HepG2 (cell line): ENCODE results near the gene RAB15. TPM values are rescaled to one million over a fixed set of nuclear protein-coding genes. Genes with fewer than 3 reads are reported as not detected.

Source experiments
- ATAC-seq: fragments of 200-7000 bp; cut with Tn5 transposase; 3 replicates; pipeline ENCODE4 v1.9.1; 2020; ENCODE audit warnings: mild to moderate bottlenecking, moderate library complexity
- BruUV-seq: library from RNA; stranded (reverse); fragments of 400-500 nt; replicated peaks from 2 replicates; lab custom pipeline; 2021; lab: Mats Ljungman, UMichigan
- CTCF ChIA-PET: fragments of 300-600 bp; formaldehyde crosslinking; extraction: SDS; loops from one replicate; lab custom pipeline; 2021; ENCODE audit warnings: low total read pairs, inconsistent platforms, low intra/inter-chr PET ratio; lab: Yijun Ruan, JAX
- POLR2A ChIA-PET: fragments of 350-600 bp; sonication (Branson Sonifier 250); formaldehyde crosslinking; loops from one replicate; lab custom pipeline; 2020; ENCODE audit warnings: antibody characterized with exemption, inconsistent platforms; lab: Yijun Ruan, JAX
- DNase-seq: peaks from one replicate; pipeline ENCODE4 v3.0.0-alpha.2; 2015; ENCODE audit warnings: low spot score
- FAIRE-seq: peaks from 3 replicates; lab custom pipeline; 2011; peaks lifted over from hg19 to GRCh38; lab: Jason Lieb, UNC
- H2AFZ ChIP-seq: one replicate; pipeline ENCODE4 v1.6.1; 2011; ENCODE audit warnings: low read length, inconsistent platforms
- H3K27ac ChIP-seq: fragments of 300-600 bp; 3 replicates; pipeline ENCODE4 v1.8.0; 2011; ENCODE audit warnings: mixed run types, mild to moderate bottlenecking, mixed read lengths, low read length, inconsistent platforms; ENCODE audit not compliant: insufficient read depth; ENCODE audit errors: extremely low read length
- H3K27me3 ChIP-seq, 2 experiments: fragments of 200-600 bp in 1 of 2; 2 replicates in 1 of 2; 3 replicates in 1 of 2; pipeline versions ENCODE4 v1.6.0 to v1.8.0; 2011; ENCODE audit warnings: low read length in 2 of 2, mild to moderate bottlenecking in 2 of 2, moderate library complexity in 2 of 2, inconsistent platforms in 1 of 2; ENCODE audit not compliant: insufficient read depth in 2 of 2, control insufficient read depth in 1 of 2
- H3K36me3 ChIP-seq, 2 experiments: fragments of 200-600 bp in 1 of 2; replicated peaks in 1 of 2; 2 replicates in 1 of 2; 3 replicates in 1 of 2; pipeline versions ENCODE4 v1.5.1 to v1.8.0; 2011; ENCODE audit warnings: low read length in 2 of 2, inconsistent platforms in 1 of 2; ENCODE audit not compliant: insufficient read depth in 2 of 2, control insufficient read depth in 1 of 2
- H3K4me1 ChIP-seq: 2 replicates; pipeline ENCODE4 v1.5.1; 2012; ENCODE audit warnings: low read length, inconsistent platforms; ENCODE audit not compliant: insufficient read depth
- H3K4me2 ChIP-seq: 2 replicates; pipeline ENCODE4 v1.6.0; 2011; ENCODE audit warnings: low read depth, low read length, inconsistent platforms
- H3K4me3 ChIP-seq, 3 experiments: fragments of 200-600 bp in 1 of 3; sonication (generic), shearing (Covaris generic) in 1 of 3; replicated peaks in 1 of 3; 2 replicates each; pipeline ENCODE4 v1.5.1; 2011 to 2016; ENCODE audit warnings: low read length in 3 of 3, inconsistent platforms in 2 of 3, low read depth in 2 of 3, mild to moderate bottlenecking in 2 of 3, control low read depth in 1 of 3, mixed read lengths in 1 of 3; ENCODE audit not compliant: insufficient read depth in 1 of 3
- H3K79me2 ChIP-seq: one replicate; pipeline ENCODE4 v1.6.1; 2011; ENCODE audit warnings: low read length, inconsistent platforms; ENCODE audit not compliant: insufficient read depth
- H3K9ac ChIP-seq: 2 replicates; pipeline ENCODE4 v1.6.0; 2011; ENCODE audit warnings: mild to moderate bottlenecking, low read depth, low read length, inconsistent platforms; ENCODE audit not compliant: insufficient read depth
- H3K9me3 ChIP-seq: 2 replicates; pipeline ENCODE4 v1.5.1; 2012; ENCODE audit warnings: mild to moderate bottlenecking, low read length
- H4K20me1 ChIP-seq: 2 replicates; pipeline ENCODE4 v1.6.0; 2011; ENCODE audit warnings: inconsistent platforms, mild to moderate bottlenecking, low read length, moderate library complexity; ENCODE audit not compliant: insufficient read depth
- ARID2 ChIP-seq: sonication (generic); formaldehyde crosslinking; IDR thresholded peaks from 2 replicates; pipeline ENCODE4 v1.8.1; 2022; ENCODE audit warnings: mild to moderate bottlenecking, missing genetic modification reagents, borderline replicate concordance
- BRCA1 ChIP-seq: sonication (generic); formaldehyde crosslinking; IDR thresholded peaks from 2 replicates; pipeline ENCODE4 v1.4.0; 2020; ENCODE audit warnings: missing genetic modification reagents
- KDM5B ChIP-seq: sonication (generic); formaldehyde crosslinking; IDR thresholded peaks from 2 replicates; pipeline ENCODE4 v1.4.0; 2020; ENCODE audit warnings: missing genetic modification reagents, mild to moderate bottlenecking, borderline replicate concordance
- MAFF ChIP-seq: IDR thresholded peaks from 2 replicates; pipeline ENCODE4 v1.6.1; 2011; ENCODE audit warnings: low read depth, low read length, improper control_type of control experiment
- MIER2 ChIP-seq: IDR thresholded peaks from 2 replicates; pipeline ENCODE4 v1.6.1; 2016; ENCODE audit warnings: missing biosample characterization, missing genetic modification reagents
- SNAPC2 ChIP-seq: sonication (generic); formaldehyde crosslinking; IDR thresholded peaks from 2 replicates; pipeline ENCODE4 v1.8.1; 2022; ENCODE audit warnings: mild to moderate bottlenecking, missing genetic modification reagents
- WGBS: methylation state at CpG from one replicate; pipeline ENCODE4 v1.1.6; 2017; ENCODE audit warnings: low lambda C conversion rate; 5-methylcytosine and 5-hydroxymethylcytosine counted together
- in situ Hi-C: cut with HindIII; loops from 2 replicates; pipeline ENCODE4 v1.10.0; 2017; ENCODE audit warnings: low pct_unique_long_range_greater_than_20kb; ENCODE audit not compliant: extremely low pct_ligation_motif_present
- intact Hi-C: fragments of 100-400 bp; cut with micrococcal nuclease; formaldehyde crosslinking; loops from one replicate; pipeline ENCODE4 v1.10.0; 2022; ENCODE audit not compliant: unreplicated experiment
- polyA plus RNA-seq, 8 experiments: library from polyadenylated mRNA; depleted of rRNA in 3 of 8; stranded (reverse) in 7 of 8; unstranded in 1 of 8; fragments of >200 nt; fragmentation: Illumina TruSeq in 4 of 8; extraction: Trizol in 4 of 8; gene quantifications; 2 replicates each; pipeline versions ENCODE4 v1.2.1 to v1.2.3, GENCODE V29; 2011 to 2016; ENCODE audit warnings: low read depth in 4 of 8, missing spikeins in 1 of 8, mixed read lengths in 1 of 8; ENCODE audit not compliant: insufficient read depth in 1 of 8
- total RNA-seq, 5 experiments: library from RNA; depleted of rRNA; stranded (reverse); fragments of >200 nt; fragmentation: Illumina TruSeq; extraction: Trizol; gene quantifications; 2 replicates each; pipeline ENCODE4 v1.2.3, GENCODE V29; 2016; ENCODE audit warnings: low read depth in 1 of 5
- TF ChIP-seq, protein P1 (sequence below), 2 experiments: fragments of 450-650 bp in 1 of 2; sonication (generic) in 1 of 2; formaldehyde crosslinking in 1 of 2; IDR thresholded peaks; 2 replicates each; pipeline versions ENCODE4 v1.6.1 to v1.8.0; 2016 to 2022; ENCODE audit warnings: antibody characterized with exemption in 1 of 2, mild to moderate bottlenecking in 1 of 2, missing genetic modification reagents in 1 of 2
- TF ChIP-seq, protein P2 (sequence below), 2 experiments: sonication (generic) in 1 of 2; formaldehyde crosslinking in 1 of 2; IDR thresholded peaks; 2 replicates each; pipeline versions ENCODE4 v1.6.1 to v1.9.0; 2014 to 2022; ENCODE audit warnings: antibody characterized with exemption in 1 of 2, borderline replicate concordance in 1 of 2, inconsistent platforms in 1 of 2, low read depth in 1 of 2, missing genetic modification reagents in 1 of 2

The RAB15 gene
- total and polyA plus RNA-seq, 2 of the 13 experiments (the other 11 are each of a cell fraction or from before 2014, with no cell fraction given), result 7.4 to 18.5 TPM

DNA sequence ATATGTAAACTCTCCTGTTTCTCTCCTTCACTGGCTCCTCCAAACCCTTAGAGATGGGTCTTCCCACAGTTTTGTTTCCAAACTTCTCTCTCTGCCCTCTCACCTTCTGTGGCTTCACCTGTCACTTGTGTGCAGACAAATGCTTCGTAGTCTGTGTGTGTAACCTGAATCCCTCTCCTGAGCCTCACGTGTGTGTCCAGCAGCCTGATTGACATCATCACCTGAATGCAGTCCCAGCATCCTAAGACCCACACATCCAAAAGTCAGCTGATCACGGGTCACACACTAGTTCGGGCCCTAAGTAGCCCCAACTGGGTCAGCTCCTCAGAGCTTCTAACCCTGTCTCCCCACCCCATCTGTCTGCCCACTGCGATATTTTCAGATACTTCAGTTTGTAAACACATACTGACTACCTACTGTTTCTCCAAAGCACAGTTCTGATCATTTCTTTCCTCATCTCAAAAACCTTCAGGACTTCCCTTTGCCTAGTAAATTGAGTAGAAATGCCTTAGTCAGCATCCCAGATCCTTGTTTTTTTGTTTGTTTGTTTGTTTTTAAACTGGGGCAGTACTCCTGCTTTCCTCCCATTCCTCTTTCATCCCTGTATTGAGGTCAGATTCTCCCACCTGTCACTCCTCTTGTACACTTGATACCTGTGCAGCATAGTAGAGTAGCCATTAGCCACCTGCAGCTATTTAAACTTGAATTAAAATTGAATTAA lies 38.2 kb upstream of the RAB15 start:
- no peak overlapping the region for H3K27ac ChIP-seq
- no peaks in the 10 kb centered on the region for H3K9me3 ChIP-seq
- no peaks in the 10 kb centered on the region for H3K27me3 ChIP-seq
- no peaks in the 10 kb centered on the region; the same call in 1 of the 2 replicates for H4K20me1 ChIP-seq
- CTCF ChIA-PET, result no interaction called here
- no peak for ATAC-seq
- no peak overlapping the region for H3K4me2 ChIP-seq
- FAIRE-seq, result no peak
- no peak overlapping the region for H3K4me3 ChIP-seq
- DNase-seq, result no peak
- intact Hi-C loops, result no loop called here
- no peak overlapping the region for H3K9ac ChIP-seq
- H3K36me3 ChIP-seq, result peaks cover 21 to 72% of the 10 kb centered on the region in 2 experiments
- 95% methylated on average over 5 of the region's 5 CpGs for WGBS
- H3K4me1 ChIP-seq, result no peaks in the 10 kb centered on the region
- POLR2A ChIA-PET, result no interaction called here
- H3K79me2 ChIP-seq, result no peaks in the 10 kb centered on the region
- no TSS peak for BruUV-seq
- in situ Hi-C loops, result no loop called here
- H2AFZ ChIP-seq, result no peak overlapping the region
- TF ChIP-seq KDM5B (no peak), SNAPC2 (CRISPR knock-in tag) (no peak), BRCA1 (CRISPR knock-in tag) (no peak), MAFF (peak; percentile 69), ARID2 (no peak), MIER2 (no peak)
- TF ChIP-seq, protein P1, sequence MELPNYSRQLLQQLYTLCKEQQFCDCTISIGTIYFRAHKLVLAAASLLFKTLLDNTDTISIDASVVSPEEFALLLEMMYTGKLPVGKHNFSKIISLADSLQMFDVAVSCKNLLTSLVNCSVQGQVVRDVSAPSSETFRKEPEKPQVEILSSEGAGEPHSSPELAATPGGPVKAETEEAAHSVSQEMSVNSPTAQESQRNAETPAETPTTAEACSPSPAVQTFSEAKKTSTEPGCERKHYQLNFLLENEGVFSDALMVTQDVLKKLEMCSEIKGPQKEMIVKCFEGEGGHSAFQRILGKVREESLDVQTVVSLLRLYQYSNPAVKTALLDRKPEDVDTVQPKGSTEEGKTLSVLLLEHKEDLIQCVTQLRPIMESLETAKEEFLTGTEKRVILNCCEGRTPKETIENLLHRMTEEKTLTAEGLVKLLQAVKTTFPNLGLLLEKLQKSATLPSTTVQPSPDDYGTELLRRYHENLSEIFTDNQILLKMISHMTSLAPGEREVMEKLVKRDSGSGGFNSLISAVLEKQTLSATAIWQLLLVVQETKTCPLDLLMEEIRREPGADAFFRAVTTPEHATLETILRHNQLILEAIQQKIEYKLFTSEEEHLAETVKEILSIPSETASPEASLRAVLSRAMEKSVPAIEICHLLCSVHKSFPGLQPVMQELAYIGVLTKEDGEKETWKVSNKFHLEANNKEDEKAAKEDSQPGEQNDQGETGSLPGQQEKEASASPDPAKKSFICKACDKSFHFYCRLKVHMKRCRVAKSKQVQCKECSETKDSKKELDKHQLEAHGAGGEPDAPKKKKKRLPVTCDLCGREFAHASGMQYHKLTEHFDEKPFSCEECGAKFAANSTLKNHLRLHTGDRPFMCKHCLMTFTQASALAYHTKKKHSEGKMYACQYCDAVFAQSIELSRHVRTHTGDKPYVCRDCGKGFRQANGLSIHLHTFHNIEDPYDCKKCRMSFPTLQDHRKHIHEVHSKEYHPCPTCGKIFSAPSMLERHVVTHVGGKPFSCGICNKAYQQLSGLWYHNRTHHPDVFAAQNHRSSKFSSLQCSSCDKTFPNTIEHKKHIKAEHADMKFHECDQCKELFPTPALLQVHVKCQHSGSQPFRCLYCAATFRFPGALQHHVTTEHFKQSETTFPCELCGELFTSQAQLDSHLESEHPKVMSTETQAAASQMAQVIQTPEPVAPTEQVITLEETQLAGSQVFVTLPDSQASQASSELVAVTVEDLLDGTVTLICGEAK (IDR thresholded peaks at IDR 0.05), result no peak
- TF ChIP-seq, protein P1 (CRISPR knock-in tag; IDR thresholded peaks at IDR 0.05), result no peak
- TF ChIP-seq, protein P2, sequence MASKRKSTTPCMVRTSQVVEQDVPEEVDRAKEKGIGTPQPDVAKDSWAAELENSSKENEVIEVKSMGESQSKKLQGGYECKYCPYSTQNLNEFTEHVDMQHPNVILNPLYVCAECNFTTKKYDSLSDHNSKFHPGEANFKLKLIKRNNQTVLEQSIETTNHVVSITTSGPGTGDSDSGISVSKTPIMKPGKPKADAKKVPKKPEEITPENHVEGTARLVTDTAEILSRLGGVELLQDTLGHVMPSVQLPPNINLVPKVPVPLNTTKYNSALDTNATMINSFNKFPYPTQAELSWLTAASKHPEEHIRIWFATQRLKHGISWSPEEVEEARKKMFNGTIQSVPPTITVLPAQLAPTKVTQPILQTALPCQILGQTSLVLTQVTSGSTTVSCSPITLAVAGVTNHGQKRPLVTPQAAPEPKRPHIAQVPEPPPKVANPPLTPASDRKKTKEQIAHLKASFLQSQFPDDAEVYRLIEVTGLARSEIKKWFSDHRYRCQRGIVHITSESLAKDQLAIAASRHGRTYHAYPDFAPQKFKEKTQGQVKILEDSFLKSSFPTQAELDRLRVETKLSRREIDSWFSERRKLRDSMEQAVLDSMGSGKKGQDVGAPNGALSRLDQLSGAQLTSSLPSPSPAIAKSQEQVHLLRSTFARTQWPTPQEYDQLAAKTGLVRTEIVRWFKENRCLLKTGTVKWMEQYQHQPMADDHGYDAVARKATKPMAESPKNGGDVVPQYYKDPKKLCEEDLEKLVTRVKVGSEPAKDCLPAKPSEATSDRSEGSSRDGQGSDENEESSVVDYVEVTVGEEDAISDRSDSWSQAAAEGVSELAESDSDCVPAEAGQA (IDR thresholded peaks at IDR 0.05; ENCODE audit: low read depth), result no peak
- TF ChIP-seq, protein P2 (CRISPR knock-in tag; IDR thresholded peaks at IDR 0.05; ENCODE audit: borderline replicate concordance), result no peak
